NCI-H128 (cell line): ENCODE data around the gene MRPL51.

ENCODE experiments used
- DNase-seq: peaks from one replicate; lab custom pipeline; 2025; ENCODE audit not compliant: unreplicated experiment; lab: John Stamatoyannopoulos, UW

MRPL51 gene

GRCh38 chr12:6492838-6493496 lies at the start of gene MRPL51:
TSS of gene MRPL51 (minus strand) at chr12:6493262. CDS start at chr12:6493136, 126 bp downstream.
- peak; percentile 96 for DNase-seq

GRCh38 chr12:6542209-6543009 lies 49.3 kb upstream of the MRPL51 start:
- no peak for DNase-seq

DNA sequence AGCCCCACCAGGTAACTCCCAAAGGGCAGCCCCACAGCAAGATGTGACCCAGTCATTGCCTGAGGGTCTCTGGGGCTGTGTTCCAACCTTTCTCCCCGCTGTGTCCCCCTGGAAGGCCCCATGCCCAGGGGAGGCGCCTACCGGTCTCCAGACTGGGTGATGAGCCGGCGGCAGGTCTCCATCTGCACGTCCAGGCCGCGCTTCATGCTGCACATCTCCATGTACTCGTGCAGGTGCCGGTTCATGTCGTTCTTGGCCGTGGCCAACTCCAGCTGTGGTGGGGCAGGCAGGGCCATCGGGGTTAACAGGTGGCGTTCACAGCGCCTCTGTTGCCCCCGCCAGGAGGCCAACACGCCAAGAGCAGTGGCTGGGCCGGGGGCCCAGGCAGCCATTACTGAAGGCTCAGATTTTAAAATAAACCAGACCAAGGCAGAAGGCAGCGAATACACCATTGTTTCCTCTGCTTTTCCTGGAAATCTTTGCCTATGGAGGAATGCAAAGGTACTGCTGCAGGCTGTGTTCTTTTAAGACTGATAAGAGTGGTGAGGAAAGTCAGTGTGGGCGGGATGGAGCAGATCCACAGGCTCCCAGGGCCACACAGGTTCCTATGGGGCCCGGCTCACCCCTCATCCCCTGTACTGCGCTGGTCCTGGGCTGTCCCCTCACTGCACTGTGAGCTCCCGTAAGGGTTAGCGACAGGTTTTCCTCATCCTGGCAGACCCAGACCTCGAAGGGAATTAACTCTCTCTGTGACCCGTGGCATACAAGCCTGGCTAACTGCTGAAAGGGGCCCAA lies 48.5 kb upstream of the MRPL51 start:
- DNase-seq = no peak

DNA sequence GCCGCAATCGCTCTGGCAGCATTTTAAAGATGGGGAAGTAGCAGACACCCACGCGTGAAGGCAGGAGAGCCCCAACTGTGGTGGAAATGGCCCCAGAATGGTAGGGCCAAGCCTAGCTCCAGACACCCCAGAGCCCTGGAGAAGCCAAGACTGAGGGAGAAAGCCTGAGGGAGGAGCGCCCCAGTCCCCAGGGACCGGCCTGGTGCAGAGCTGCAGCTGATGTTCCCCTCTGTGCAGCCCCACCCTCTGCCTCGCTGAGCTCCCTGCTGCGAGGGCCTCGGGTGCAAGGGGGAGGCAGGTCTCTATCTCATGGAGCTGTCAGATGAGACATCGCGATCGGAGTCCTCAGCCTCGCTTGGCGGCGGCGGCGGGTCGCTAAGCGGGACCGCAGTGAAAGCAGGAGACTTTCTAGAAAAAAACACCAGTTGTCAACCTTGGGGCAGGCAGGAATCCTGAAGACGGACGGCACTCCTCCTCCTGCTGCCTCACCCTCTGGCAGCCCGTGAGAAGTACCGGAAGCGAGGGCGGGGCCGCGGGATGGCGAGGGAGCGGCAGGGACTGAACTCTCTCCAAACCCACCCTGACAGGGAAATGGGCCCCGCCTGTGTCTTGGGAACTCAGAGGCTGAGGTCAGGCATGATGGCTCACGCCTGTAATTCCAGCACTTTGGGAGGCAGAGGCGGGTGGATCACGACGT lies 47.3 kb upstream of the MRPL51 start:
- no peak for DNase-seq

DNA sequence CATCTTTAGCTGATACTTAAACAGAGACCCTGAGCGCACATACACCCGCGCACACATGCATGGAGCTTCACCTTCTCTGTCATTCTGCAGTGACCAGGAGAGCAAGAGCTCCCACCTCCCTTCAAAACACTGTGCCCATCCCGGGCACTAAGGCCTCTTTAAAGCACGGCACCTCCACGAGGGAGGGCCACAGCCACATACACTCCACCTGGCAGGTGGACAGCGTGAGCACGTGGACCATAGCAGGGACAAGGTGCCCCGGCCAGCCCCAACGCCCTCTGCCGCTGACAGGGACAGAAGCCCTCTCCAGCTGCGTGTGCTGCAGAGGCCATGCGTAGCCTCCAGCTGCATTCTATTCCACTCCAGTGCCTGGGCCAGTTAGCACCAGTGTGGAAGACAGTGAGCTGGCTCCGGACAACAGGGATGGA lies 46.7 kb upstream of the MRPL51 start:
- DNase-seq = no peak

- no peak for DNase-seq
Observed at GRCh38 chr12:6539314-6539682, 46.2 kb upstream of the MRPL51 start.

DNA sequence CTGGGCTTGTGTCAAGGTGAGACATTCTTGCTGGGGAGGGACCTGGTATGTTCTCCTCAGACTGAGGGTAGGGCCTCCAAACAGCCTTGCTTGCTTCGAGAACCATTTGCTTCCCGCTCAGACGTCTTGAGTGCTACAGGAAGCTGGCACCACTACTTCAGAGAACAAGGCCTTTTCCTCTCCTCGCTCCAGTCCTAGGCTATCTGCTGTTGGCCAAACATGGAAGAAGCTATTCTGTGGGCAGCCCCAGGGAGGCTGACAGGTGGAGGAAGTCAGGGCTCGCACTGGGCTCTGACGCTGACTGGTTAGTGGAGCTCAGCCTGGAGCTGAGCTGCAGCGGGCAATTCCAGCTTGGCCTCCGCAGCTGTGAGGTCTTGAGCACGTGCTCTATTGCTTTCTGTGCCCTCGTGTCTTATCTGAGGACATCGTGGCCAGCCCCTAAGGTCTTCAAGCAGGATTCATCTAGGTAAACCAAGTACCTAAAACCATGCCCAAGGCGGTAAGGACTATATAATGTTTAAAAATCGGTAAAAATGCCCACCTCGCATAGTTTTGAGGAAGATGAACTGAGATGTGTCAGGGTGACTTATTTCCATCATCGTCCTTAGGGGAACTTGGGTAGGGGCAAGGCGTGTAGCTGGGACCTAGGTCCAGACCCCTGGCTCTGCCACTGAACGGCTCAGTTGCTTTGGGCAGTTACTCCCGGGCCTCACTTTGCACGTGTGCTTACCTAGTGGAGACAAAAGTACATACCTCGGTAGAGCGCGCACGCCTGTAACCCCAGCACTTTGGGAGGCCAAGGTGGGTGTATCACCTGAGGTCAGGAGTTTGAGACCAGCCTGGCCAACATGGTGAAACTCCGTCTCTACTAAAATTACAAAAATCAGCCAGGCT lies 45.6 kb upstream of the MRPL51 start:
- DNase-seq = no peak

- DNase-seq = peak; percentile 47
Observed at GRCh38 chr12:6537580-6538419, 44.7 kb upstream of the MRPL51 start.

DNA sequence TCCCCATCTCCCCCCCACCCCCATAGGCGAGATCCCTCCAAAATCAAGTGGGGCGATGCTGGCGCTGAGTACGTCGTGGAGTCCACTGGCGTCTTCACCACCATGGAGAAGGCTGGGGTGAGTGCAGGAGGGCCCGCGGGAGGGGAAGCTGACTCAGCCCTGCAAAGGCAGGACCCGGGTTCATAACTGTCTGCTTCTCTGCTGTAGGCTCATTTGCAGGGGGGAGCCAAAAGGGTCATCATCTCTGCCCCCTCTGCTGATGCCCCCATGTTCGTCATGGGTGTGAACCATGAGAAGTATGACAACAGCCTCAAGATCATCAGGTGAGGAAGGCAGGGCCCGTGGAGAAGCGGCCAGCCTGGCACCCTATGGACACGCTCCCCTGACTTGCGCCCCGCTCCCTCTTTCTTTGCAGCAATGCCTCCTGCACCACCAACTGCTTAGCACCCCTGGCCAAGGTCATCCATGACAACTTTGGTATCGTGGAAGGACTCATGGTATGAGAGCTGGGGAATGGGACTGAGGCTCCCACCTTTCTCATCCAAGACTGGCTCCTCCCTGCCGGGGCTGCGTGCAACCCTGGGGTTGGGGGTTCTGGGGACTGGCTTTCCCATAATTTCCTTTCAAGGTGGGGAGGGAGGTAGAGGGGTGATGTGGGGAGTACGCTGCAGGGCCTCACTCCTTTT lies 44.0 kb upstream of the MRPL51 start:
- no peak for DNase-seq

DNA sequence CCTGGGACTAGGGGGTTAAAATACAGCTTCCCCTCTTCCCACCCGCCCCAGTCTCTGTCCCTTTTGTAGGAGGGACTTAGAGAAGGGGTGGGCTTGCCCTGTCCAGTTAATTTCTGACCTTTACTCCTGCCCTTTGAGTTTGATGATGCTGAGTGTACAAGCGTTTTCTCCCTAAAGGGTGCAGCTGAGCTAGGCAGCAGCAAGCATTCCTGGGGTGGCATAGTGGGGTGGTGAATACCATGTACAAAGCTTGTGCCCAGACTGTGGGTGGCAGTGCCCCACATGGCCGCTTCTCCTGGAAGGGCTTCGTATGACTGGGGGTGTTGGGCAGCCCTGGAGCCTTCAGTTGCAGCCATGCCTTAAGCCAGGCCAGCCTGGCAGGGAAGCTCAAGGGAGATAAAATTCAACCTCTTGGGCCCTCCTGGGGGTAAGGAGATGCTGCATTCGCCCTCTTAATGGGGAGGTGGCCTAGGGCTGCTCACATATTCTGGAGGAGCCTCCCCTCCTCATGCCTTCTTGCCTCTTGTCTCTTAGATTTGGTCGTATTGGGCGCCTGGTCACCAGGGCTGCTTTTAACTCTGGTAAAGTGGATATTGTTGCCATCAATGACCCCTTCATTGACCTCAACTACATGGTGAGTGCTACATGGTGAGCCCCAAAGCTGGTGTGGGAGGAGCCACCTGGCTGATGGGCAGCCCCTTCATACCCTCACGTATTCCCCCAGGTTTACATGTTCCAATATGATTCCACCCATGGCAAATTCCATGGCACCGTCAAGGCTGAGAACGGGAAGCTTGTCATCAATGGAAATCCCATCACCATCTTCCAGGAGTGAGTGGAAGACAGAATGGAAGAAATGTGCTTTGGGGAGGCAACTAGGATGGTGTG lies 43.1 kb upstream of the MRPL51 start:
- no peak for DNase-seq

DNA sequence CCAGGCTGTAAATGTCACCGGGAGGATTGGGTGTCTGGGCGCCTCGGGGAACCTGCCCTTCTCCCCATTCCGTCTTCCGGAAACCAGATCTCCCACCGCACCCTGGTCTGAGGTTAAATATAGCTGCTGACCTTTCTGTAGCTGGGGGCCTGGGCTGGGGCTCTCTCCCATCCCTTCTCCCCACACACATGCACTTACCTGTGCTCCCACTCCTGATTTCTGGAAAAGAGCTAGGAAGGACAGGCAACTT lies 42.6 kb upstream of the MRPL51 start:
- DNase-seq = no peak

GRCh38 chr12:6534945-6535696 lies 42.1 kb upstream of the MRPL51 start:
- DNase-seq = peak; percentile 33

DNA sequence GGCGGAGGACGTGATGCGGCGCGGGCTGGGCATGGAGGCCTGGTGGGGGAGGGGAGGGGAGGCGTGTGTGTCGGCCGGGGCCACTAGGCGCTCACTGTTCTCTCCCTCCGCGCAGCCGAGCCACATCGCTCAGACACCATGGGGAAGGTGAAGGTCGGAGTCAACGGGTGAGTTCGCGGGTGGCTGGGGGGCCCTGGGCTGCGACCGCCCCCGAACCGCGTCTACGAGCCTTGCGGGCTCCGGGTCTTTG lies 41.6 kb upstream of the MRPL51 start:
- DNase-seq = no peak

- peak; percentile 98 for DNase-seq
Observed at GRCh38 chr12:6533923-6534694, 41.0 kb upstream of the MRPL51 start, which contains the start of gene GAPDH. TSS of gene GAPDH (plus strand) at chr12:6534517. CDS start at chr12:6534833, 316 bp downstream.

- DNase-seq = no peak
Observed at GRCh38 chr12:6533653-6533922, 40.5 kb upstream of the MRPL51 start.

DNA sequence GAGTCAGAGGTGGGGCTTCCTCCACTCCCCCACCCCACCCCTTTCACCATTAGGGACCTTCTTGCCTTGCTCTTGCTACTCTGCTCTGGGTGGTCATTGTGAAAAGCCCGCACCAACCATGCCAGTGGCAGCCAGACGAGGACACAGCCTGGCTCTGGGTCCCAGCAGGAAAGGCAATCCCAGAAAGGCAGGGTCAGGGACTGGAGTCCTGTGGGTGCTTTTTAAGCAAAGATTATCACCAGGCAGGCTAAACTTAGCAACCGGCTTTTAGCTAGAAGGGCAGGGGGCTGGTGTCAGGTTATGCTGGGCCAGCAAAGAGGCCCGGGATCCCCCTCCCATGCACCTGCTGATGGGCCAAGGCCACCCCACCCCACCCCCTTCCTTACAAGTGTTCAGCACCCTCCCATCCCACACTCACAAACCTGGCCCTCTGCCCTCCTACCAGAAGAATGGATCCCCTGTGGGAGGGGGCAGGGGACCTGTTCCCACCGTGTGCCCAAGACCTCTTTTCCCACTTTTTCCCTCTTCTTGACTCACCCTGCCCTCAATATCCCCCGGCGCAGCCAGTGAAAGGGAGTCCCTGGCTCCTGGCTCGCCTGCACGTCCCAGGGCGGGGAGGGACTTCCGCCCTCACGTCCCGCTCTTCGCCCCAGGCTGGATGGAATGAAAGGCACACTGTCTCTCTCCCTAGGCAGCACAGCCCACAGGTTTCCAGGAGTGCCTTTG lies 40.0 kb upstream of the MRPL51 start:
- peak; percentile 68 for DNase-seq
